ES-I3 (cell line): Measurements from ENCODE around the gene NFIA.

ENCODE experiments used
- H3K36me3 ChIP-seq: 2 replicates; pipeline ENCODE4 v1.6.1; 2013; ENCODE audit warnings: mild to moderate bottlenecking, low read length, control low read depth, moderate library complexity; ENCODE audit not compliant: insufficient read depth
- H3K4me1 ChIP-seq: 2 replicates; pipeline ENCODE4 v1.6.1; 2013; ENCODE audit warnings: mild to moderate bottlenecking, control low read depth, low read length; ENCODE audit not compliant: insufficient read depth
- H3K9ac ChIP-seq: 2 replicates; pipeline ENCODE4 v1.6.1; 2013; ENCODE audit warnings: low read depth, mild to moderate bottlenecking, low read length, moderate library complexity
- H3K9me3 ChIP-seq: 2 replicates; pipeline ENCODE4 v1.6.1; 2013; ENCODE audit warnings: mild to moderate bottlenecking, low read length, moderate library complexity; ENCODE audit not compliant: control insufficient read depth, insufficient read depth

The NFIA gene

GRCh38 chr1:61253059-61253735 lies 170.8 kb downstream of the NFIA start:
- H3K4me1 ChIP-seq = peaks cover 20% of the 10 kb centered on the region

GRCh38 chr1:61253912-61254633 lies 171.7 kb downstream of the NFIA start:
- H3K4me1 ChIP-seq = peaks cover 15% of the 10 kb centered on the region

More at GRCh38 chr1:61253059-61253735, 170.8 kb downstream of the NFIA start:
- Histone ChIP-seq H3K36me3 (no peaks in the 10 kb centered on the region), H3K9me3 (no peaks in the 10 kb centered on the region), H3K9ac (no peak overlapping the region)

GRCh38 chr1:61254634-61255357 lies 172.4 kb downstream of the NFIA start:
- H3K9me3 ChIP-seq = no peaks in the 10 kb centered on the region
- peaks cover 13% of the 10 kb centered on the region for H3K4me1 ChIP-seq
- H3K9ac ChIP-seq = no peak overlapping the region
- H3K36me3 ChIP-seq = no peaks in the 10 kb centered on the region

More at GRCh38 chr1:61253912-61254633, 171.7 kb downstream of the NFIA start:
- no peak overlapping the region for H3K9ac ChIP-seq
- no peaks in the 10 kb centered on the region for H3K36me3 ChIP-seq
- no peaks in the 10 kb centered on the region for H3K9me3 ChIP-seq

GRCh38 chr1:61255358-61255703 lies 173.0 kb downstream of the NFIA start:
- Histone ChIP-seq H3K9ac (no peak overlapping the region), H3K36me3 (no peaks in the 10 kb centered on the region)

GRCh38 chr1:61259379-61260148 lies 177.2 kb downstream of the NFIA start:
- Histone ChIP-seq H3K9me3 (no peaks in the 10 kb centered on the region), H3K4me1 (no peaks in the 10 kb centered on the region), H3K9ac (no peak overlapping the region), H3K36me3 (no peaks in the 10 kb centered on the region)

More at GRCh38 chr1:61255358-61255703, 173.0 kb downstream of the NFIA start:
- H3K4me1 ChIP-seq = peaks cover 8% of the 10 kb centered on the region; the same call in 1 of the 2 replicates
- no peaks in the 10 kb centered on the region for H3K9me3 ChIP-seq

- no peaks in the 10 kb centered on the region for H3K36me3 ChIP-seq
- no peaks in the 10 kb centered on the region for H3K4me1 ChIP-seq
- H3K9me3 ChIP-seq = no peaks in the 10 kb centered on the region
- H3K9ac ChIP-seq = no peak overlapping the region
These were observed 177.8 kb downstream of the NFIA start for GRCh38 chr1:61260171-61260570.

- no peaks in the 10 kb centered on the region for H3K36me3 ChIP-seq
- H3K9me3 ChIP-seq = no peaks in the 10 kb centered on the region
- no peak overlapping the region for H3K9ac ChIP-seq
- H3K4me1 ChIP-seq = no peaks in the 10 kb centered on the region
These were observed 179.2 kb downstream of the NFIA start for GRCh38 chr1:61261595-61261994.

GRCh38 chr1:61263905-61264824 lies 181.8 kb downstream of the NFIA start:
- Histone ChIP-seq H3K36me3 (no peaks in the 10 kb centered on the region), H3K9me3 (no peaks in the 10 kb centered on the region), H3K9ac (no peak overlapping the region), H3K4me1 (no peaks in the 10 kb centered on the region)

- H3K9me3 ChIP-seq = no peaks in the 10 kb centered on the region
- H3K4me1 ChIP-seq = peaks cover 5% of the 10 kb centered on the region
- no peak overlapping the region for H3K9ac ChIP-seq
- no peaks in the 10 kb centered on the region for H3K36me3 ChIP-seq
These were observed 182.5 kb downstream of the NFIA start for GRCh38 chr1:61264825-61265242.

- Histone ChIP-seq H3K4me1 (peaks cover 5% of the 10 kb centered on the region), H3K9ac (no peak overlapping the region), H3K36me3 (no peaks in the 10 kb centered on the region), H3K9me3 (no peaks in the 10 kb centered on the region)
These were observed 183.3 kb downstream of the NFIA start for GRCh38 chr1:61265665-61266064.

GRCh38 chr1:61266738-61267137 lies 184.4 kb downstream of the NFIA start:
- H3K9me3 ChIP-seq = no peaks in the 10 kb centered on the region
- no peaks in the 10 kb centered on the region for H3K36me3 ChIP-seq
- no peak overlapping the region for H3K9ac ChIP-seq
- peaks cover 5% of the 10 kb centered on the region for H3K4me1 ChIP-seq

GRCh38 chr1:61268546-61269240 lies 186.3 kb downstream of the NFIA start:
- Histone ChIP-seq H3K36me3 (no peaks in the 10 kb centered on the region), H3K4me1 (peaks cover 5% of the 10 kb centered on the region), H3K9ac (no peak overlapping the region), H3K9me3 (no peaks in the 10 kb centered on the region)

GRCh38 chr1:61269602-61270001 lies 187.2 kb downstream of the NFIA start:
- Histone ChIP-seq H3K9me3 (no peaks in the 10 kb centered on the region), H3K9ac (no peak overlapping the region), H3K4me1 (peaks cover 5% of the 10 kb centered on the region), H3K36me3 (no peaks in the 10 kb centered on the region)
